SKM-1 treated with dmso at 0.1 percent for 144 hours (cell line): ENCODE results near the gene KLHDC10.
"Not testable (repeated sequence)": the region's sequence is repeated elsewhere in the genome, so short reads cannot be mapped to it uniquely, and the experiment has no call there.

Experiments used
- DNase-seq: peaks from one replicate; lab custom pipeline; 2025; ENCODE audit not compliant: unreplicated experiment; lab: John Stamatoyannopoulos, UW

The KLHDC10 gene

GRCh38 chr7:130153211-130153908 is 83.0 kb downstream of the KLHDC10 start:
- no peak for DNase-seq

- DNase-seq: no peak
Observed at GRCh38 chr7:130154131-130154500, 83.8 kb downstream of the KLHDC10 start.

- no peak for DNase-seq
Observed at GRCh38 chr7:130154501-130155317, 84.4 kb downstream of the KLHDC10 start.

GRCh38 chr7:130156140-130156539 is 85.8 kb downstream of the KLHDC10 start:
- no peak for DNase-seq

- DNase-seq: no peak
Observed at GRCh38 chr7:130157700-130158099, 87.4 kb downstream of the KLHDC10 start.

GRCh38 chr7:130160023-130160422 is 89.7 kb downstream of the KLHDC10 start:
- no peak for DNase-seq

- DNase-seq: no peak
Observed at GRCh38 chr7:130160455-130160854, 90.1 kb downstream of the KLHDC10 start.

- no peak for DNase-seq
Observed at GRCh38 chr7:130162196-130162595, 91.9 kb downstream of the KLHDC10 start.

GRCh38 chr7:130174237-130174959 is 104.1 kb downstream of the KLHDC10 start:
- no peak for DNase-seq

- no peak for DNase-seq
Observed at GRCh38 chr7:130178251-130178650, 107.9 kb downstream of the KLHDC10 start.

- DNase-seq: no peak
Observed at GRCh38 chr7:130179631-130180030, 109.3 kb downstream of the KLHDC10 start.

GRCh38 chr7:130180571-130181262 is 110.4 kb downstream of the KLHDC10 start:
- DNase-seq: no peak

- DNase-seq: no peak
Observed at GRCh38 chr7:130181263-130181605, 110.9 kb downstream of the KLHDC10 start.

- DNase-seq: no peak
Observed at GRCh38 chr7:130182990-130183389, 112.7 kb downstream of the KLHDC10 start.

GRCh38 chr7:130184349-130184748 is 114.0 kb downstream of the KLHDC10 start:
- not testable (repeated sequence) for DNase-seq
